NCI-H82 (cell line): Measurements from ENCODE around the gene SS18.

Experiments used
- DNase-seq: peaks from one replicate; lab custom pipeline; 2025; lab: John Stamatoyannopoulos, UW

The SS18 gene

GRCh38 chr18:26071725-26072124 lies 18.7 kb downstream of the SS18 start:
- DNase-seq: no peak

DNA sequence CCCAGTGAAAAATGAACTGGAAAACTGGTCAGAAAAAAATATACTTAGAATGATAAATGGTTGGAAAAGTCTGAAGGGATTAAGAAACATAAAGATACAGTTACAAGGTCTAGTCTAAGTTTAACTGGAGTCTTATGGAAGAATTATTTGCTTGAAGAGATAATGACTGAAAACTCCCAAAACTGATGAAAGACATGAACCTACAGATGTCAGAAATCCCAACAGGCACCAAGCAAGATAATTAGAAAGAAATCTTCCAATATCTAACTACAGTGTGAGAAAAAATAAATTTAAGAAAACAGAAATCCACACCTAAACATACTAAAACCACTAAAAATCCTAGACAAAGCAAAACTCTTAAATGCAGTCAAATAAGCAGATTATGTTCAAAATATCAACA lies 19.4 kb downstream of the SS18 start:
- no peak for DNase-seq

- no peak for DNase-seq
These were observed 31.1 kb downstream of the SS18 start for GRCh38 chr18:26059357-26059756.

DNA sequence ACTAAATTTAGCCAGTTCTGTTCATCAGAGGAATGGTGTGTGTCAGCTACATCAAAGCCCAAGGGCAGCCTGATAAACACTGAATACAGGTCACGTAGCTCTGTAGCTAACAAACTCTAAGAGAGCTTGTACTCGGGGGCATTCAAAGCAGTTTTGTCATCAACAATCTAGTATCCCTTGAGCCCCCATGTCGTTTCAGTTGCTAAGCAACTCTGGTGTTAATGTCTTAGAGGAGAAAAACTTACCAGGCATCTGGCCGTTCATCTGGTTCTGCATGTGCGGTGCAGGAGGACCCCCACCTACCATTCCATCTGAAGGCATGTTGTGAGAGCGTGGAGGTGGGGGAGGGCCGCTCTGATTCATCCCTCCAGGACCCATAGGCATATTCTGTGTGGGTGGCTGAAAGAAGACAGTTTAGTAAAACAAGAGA lies 33.1 kb downstream of the SS18 start:
- DNase-seq: no peak

GRCh38 chr18:26056291-26056690 lies 34.1 kb downstream of the SS18 start:
- DNase-seq: no peak

DNA sequence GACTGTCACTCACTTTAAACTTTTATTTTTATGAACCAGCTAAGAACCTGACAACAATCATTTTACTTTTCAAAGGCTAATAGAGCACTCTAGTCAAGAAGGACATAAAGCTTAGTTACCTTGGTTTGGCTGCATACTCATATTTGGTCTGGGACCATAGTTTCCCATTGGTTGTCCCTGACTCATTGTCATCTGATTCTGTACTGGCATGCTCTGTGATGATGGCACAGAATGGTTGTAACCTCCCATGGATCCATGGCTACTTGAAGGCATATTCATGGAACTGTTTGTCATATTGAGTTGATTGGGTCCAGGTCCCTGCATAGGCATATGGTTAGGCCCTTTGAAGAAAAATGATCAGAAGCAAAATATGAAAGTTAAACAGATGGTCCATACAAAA lies 37.9 kb downstream of the SS18 start:
- no peak for DNase-seq

- peak; percentile 1 for DNase-seq
These were observed 38.6 kb downstream of the SS18 start for GRCh38 chr18:26051843-26052242.

GRCh38 chr18:26046419-26047077 lies 43.9 kb downstream of the SS18 start:
- DNase-seq: no peak

GRCh38 chr18:26044807-26045206 lies 45.6 kb downstream of the SS18 start:
- no peak for DNase-seq

GRCh38 chr18:26040051-26040656 lies 50.3 kb downstream of the SS18 start:
- no peak for DNase-seq

DNA sequence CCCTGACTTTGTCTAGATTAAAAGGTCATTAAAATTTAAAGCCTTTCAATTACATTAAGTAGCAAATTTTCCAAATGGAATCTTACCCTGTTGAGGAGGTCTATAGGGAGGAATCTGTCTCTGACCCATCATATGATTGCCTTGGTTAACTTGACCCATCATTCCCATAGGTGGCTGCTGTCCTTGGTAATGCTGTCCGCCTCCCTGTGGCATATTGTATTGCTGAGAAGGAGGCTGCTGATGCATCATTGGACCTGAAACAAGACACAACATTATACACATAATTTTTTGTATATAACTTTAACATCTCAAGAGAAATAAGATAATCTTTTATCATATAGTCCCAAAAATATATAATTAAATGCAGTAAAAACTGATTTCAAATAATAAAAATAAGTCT lies 51.2 kb downstream of the SS18 start:
- DNase-seq: no peak

DNA sequence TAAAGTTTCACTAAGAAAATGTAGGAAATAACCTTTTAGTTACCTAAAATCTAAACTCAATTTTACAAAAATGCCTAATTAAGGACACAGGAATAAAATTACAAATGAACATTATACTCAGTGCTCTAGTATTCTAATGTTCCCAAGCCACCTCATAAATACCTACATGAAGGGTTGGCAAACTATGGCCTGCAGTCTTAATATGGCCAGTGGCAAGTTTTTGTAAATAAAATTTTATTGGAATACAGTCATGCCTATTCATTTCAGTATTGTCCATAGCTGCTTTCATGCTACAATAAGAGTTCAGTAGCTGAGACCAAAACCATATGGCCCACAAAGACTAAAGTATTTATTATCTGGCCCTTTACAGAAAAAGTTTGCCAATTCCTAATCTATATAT lies 53.8 kb downstream of the SS18 start:
- DNase-seq: no peak

DNA sequence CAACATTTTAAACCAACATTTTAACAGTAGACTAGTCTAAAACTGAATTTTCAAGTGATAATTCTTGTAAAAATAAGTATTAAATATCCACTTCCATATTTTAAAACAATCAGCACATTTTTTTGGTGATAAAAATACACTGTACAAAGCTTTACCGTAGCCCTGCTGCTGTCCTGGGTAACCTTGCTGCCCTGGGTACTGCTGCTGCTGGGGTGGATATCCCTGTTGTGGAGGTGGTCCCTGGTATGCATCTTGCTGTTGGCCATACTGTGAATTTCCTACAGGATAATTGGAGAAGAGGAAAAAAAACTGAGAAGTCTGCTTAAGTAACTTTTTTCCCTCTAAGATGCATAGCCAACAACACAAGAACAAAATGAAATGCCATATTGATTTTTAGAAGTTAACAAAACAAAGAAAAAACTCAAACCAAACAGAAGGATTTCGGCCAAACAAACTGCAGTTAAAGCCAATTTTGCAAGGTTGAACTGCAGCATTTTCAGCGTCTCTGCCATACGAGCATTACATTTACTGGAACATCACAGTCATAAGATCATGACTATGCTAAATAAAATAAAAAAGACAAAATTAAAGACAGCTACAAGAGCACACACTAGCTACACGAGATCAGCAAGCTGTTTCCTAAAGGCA lies 55.4 kb downstream of the SS18 start:
- DNase-seq: no peak

- DNase-seq: no peak
These were observed 67.8 kb downstream of the SS18 start for GRCh38 chr18:26022585-26022984.

DNA sequence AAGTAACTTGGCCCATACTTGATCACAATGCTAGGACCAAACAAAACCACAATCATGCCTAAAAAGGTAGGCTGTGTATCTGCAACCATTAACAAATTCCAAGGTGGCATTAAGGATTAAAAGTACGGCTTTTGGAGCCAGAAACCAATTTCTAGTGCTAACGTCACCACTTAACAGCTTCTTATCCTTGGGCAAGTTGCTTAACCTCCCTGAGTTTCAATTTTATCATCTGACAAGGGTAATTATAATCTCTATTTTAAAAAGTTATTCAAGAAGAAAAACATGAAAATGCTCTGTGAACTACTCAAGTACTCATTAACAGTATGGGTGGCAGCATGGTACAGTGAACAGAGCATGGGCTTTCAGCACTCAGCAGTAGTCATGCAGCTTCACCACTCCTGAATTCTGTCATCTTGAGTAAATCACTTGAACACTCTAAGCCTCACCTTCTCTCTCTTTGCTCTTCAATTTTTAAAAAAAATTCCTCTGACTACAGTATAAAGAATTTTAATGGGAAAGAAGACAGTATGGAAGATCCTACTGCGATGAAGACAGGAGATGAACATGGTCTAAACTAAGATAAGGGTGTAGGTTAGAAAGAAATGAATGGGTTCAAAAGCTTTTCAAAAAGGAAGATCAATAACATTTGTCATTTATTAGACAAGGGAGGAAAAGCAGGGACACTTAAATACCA lies 69.2 kb downstream of the SS18 start:
- DNase-seq: no peak

- no peak for DNase-seq
These were observed 72.5 kb downstream of the SS18 start for GRCh38 chr18:26017929-26018328.

DNA sequence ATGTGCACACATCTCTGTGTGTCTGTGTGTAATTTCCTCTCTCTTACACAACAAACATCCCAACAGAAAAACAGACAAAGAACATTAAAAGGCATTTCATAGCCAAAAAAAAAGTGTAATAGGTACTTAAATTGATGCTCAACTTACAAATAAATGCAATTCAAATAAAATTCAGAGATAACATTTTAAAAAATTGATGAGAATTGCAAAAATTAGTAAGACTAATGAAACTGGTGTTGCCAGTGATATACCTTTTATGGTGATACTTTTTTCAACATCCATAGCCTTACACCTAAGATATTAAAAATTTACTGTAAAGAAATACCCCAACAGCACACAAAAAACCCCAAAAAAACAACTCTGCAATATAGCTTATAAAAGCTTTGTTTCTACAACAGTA lies 76.0 kb downstream of the SS18 start:
- no peak for DNase-seq

GRCh38 chr18:26008619-26009018 lies 81.8 kb downstream of the SS18 start:
- no peak for DNase-seq

GRCh38 chr18:26008096-26008495 lies 82.3 kb downstream of the SS18 start:
- DNase-seq: no peak

GRCh38 chr18:26005950-26006349 lies 84.5 kb downstream of the SS18 start:
- DNase-seq: no peak

DNA sequence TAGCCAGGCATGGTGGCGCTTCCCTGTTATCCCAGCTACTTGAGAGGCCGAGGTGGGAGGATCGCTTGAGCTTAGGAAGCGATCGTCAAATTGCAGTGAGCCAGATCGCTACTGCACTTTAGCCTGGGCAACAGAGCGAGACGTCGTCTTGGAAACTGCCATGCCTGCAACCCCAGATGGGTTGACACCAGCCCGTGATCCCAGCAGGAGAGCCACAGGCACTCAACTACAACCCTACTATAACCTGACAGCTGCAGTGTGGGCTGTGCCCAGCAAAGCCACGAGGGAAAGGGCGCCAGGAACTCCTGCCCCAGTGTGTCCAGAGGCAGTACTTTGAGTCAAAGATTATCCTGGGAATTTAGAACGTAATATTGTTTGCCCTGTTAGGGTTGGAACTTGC lies 85.6 kb downstream of the SS18 start:
- DNase-seq: no peak

- DNase-seq: no peak
These were observed 86.6 kb downstream of the SS18 start for GRCh38 chr18:26003817-26004216.

DNA sequence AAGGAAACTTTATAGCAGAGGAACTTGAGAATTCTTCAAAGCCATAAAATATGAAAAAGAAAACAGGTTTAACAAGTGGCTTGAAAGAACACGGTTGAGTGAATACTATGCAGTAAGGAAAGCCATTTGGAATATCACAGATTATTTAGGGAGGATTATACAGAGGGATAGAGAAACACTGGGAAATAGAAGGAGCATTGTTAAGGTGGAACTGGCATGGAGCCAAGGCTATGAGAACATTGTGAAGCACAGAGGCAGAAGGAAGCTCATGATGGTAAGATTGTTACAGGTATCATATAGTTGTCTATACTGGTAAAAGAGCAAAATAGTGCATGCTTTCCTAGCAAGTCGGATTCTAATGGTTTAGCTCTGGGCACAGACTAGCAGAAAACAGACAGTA lies 87.1 kb downstream of the SS18 start:
- DNase-seq: peak; percentile 34
